ENCODE results near the gene C10orf62. TPM values are rescaled to one million over a fixed set of nuclear protein-coding genes. Genes with fewer than 3 reads are reported as not detected.

The C10orf62 gene
- total and polyA plus RNA-seq, 2 of the 13 experiments (the other 11 are each of a cell fraction or from before 2014, with no cell fraction given), result 0.61 to 1.6 TPM

- FAIRE-seq, result no peak
- no TSS peak for BruUV-seq (replicated peaks)
- H3K36me3 ChIP-seq (replicated peaks in 1 of 2; ENCODE audit: control insufficient read depth in 1 of 2, insufficient read depth in 2 of 2, low read length in 2 of 2), result no peaks in the 10 kb centered on the region
- no peaks in the 10 kb centered on the region for H3K79me2 ChIP-seq (ENCODE audit: insufficient read depth, low read length)
- in situ Hi-C loops (cut with HindIII; ENCODE audit: extremely low pct_ligation_motif_present, low pct_unique_long_range_greater_than_20kb) (no loop called here), intact Hi-C loops (cut with micrococcal nuclease; ENCODE audit: unreplicated experiment) (no loop called here)
- H3K4me1 ChIP-seq (ENCODE audit: insufficient read depth, low read length), result peaks cover 31% of the 10 kb centered on the region
- WGBS (ENCODE audit: low lambda C conversion rate), result 90% methylated on average over 4 of the region's 4 CpGs
- H3K4me2 ChIP-seq (ENCODE audit: low read depth, low read length), result no peak overlapping the region
- POLR2A ChIA-PET, result no interaction called here
- H2AFZ ChIP-seq (ENCODE audit: low read length), result no peak overlapping the region
- ATAC-seq, result no peak
- H3K9me3 ChIP-seq (ENCODE audit: low read length), result no peaks in the 10 kb centered on the region
- no peak overlapping the region for H3K4me3 ChIP-seq (replicated peaks in 1 of 3; ENCODE audit: insufficient read depth in 1 of 3, low read depth in 2 of 3, low read length in 3 of 3)
- no peak overlapping the region for H3K27ac ChIP-seq (ENCODE audit: extremely low read length, insufficient read depth, low read length)
- H3K27me3 ChIP-seq (ENCODE audit: control insufficient read depth in 1 of 2, insufficient read depth in 2 of 2, low read length in 2 of 2), result no peaks in the 10 kb centered on the region
- no peak overlapping the region for H3K9ac ChIP-seq (ENCODE audit: insufficient read depth, low read depth, low read length)
- no peaks in the 10 kb centered on the region for H4K20me1 ChIP-seq (ENCODE audit: insufficient read depth, low read length)
- no peak for DNase-seq (ENCODE audit: low spot score)
- CTCF ChIA-PET (ENCODE audit: low intra/inter-chr PET ratio, low total read pairs), result no interaction called here
- TF ChIP-seq ZNF777 (CRISPR knock-in tag; IDR thresholded peaks at IDR 0.05) (no peak), KDM6A (CRISPR knock-in tag; IDR thresholded peaks at IDR 0.05; ENCODE audit: low read depth) (no peak), ZNF557 (CRISPR knock-in tag; IDR thresholded peaks at IDR 0.05) (no peak), FOXO1 (CRISPR knock-in tag; IDR thresholded peaks at IDR 0.05) (no peak), SOX6 (IDR thresholded peaks at IDR 0.05) (no peak), SOX6 (CRISPR knock-in tag; IDR thresholded peaks at IDR 0.05) (no peak), CREB3 (CRISPR knock-in tag; IDR thresholded peaks at IDR 0.05) (no peak), KLF6 (CRISPR knock-in tag; IDR thresholded peaks at IDR 0.05) (no peak), HMGXB3 (CRISPR knock-in tag; IDR thresholded peaks at IDR 0.05; ENCODE audit: borderline replicate concordance) (no peak), ZNF232 (CRISPR knock-in tag; IDR thresholded peaks at IDR 0.05; ENCODE audit: borderline replicate concordance) (no peak)
- TF ChIP-seq, protein P1, sequence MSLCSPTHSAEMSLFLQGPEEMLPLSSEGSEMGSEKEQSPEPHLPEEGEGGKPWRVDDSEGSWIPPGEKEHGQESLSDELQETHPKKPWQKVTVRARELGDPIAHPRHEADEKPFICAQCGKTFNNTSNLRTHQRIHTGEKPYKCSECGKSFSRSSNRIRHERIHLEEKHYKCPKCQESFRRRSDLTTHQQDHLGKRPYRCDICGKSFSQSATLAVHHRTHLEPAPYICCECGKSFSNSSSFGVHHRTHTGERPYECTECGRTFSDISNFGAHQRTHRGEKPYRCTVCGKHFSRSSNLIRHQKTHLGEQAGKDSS (CRISPR knock-in tag; IDR thresholded peaks at IDR 0.05; ENCODE audit: borderline replicate concordance, low read depth), result no peak
- TF ChIP-seq, protein P2, sequence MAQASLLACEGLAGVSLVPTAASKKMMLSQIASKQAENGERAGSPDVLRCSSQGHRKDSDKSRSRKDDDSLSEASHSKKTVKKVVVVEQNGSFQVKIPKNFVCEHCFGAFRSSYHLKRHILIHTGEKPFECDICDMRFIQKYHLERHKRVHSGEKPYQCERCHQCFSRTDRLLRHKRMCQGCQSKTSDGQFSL (CRISPR knock-in tag; IDR thresholded peaks at IDR 0.05), result no peak
- TF ChIP-seq, protein P3, sequence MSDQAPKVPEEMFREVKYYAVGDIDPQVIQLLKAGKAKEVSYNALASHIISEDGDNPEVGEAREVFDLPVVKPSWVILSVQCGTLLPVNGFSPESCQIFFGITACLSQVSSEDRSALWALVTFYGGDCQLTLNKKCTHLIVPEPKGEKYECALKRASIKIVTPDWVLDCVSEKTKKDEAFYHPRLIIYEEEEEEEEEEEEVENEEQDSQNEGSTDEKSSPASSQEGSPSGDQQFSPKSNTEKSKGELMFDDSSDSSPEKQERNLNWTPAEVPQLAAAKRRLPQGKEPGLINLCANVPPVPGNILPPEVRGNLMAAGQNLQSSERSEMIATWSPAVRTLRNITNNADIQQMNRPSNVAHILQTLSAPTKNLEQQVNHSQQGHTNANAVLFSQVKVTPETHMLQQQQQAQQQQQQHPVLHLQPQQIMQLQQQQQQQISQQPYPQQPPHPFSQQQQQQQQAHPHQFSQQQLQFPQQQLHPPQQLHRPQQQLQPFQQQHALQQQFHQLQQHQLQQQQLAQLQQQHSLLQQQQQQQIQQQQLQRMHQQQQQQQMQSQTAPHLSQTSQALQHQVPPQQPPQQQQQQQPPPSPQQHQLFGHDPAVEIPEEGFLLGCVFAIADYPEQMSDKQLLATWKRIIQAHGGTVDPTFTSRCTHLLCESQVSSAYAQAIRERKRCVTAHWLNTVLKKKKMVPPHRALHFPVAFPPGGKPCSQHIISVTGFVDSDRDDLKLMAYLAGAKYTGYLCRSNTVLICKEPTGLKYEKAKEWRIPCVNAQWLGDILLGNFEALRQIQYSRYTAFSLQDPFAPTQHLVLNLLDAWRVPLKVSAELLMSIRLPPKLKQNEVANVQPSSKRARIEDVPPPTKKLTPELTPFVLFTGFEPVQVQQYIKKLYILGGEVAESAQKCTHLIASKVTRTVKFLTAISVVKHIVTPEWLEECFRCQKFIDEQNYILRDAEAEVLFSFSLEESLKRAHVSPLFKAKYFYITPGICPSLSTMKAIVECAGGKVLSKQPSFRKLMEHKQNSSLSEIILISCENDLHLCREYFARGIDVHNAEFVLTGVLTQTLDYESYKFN (CRISPR knock-in tag; conservative IDR thresholded peaks at IDR 0.05), result no peak
- TF ChIP-seq, protein P4, sequence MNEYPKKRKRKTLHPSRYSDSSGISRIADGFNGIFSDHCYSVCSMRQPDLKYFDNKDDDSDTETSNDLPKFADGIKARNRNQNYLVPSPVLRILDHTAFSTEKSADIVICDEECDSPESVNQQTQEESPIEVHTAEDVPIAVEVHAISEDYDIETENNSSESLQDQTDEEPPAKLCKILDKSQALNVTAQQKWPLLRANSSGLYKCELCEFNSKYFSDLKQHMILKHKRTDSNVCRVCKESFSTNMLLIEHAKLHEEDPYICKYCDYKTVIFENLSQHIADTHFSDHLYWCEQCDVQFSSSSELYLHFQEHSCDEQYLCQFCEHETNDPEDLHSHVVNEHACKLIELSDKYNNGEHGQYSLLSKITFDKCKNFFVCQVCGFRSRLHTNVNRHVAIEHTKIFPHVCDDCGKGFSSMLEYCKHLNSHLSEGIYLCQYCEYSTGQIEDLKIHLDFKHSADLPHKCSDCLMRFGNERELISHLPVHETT (CRISPR knock-in tag; conservative IDR thresholded peaks at IDR 0.05), result no peak
Observed at GRCh38 chr10:97547962-97548361, 41.6 kb upstream of the C10orf62 start.
